GM12878 (cell line): ENCODE measurements around the gene COPS7A.

Source experiments
- ATF7 ChIP-seq: fragments of 450-650 bp; IDR thresholded peaks from 2 replicates; pipeline ENCODE4 v1.6.1; 2016; ENCODE audit warnings: low read depth, mild to moderate bottlenecking
- CTCF ChIP-seq, 3 experiments: IDR thresholded peaks in 2 of 3; conservative IDR thresholded peaks in 1 of 3; 2 replicates each; pipeline ENCODE4 v1.5.1; 2011; ENCODE audit warnings: low read depth in 3 of 3, low read length in 3 of 3, mild to moderate bottlenecking in 3 of 3, control low read depth in 2 of 3, moderate library complexity in 2 of 3, inconsistent platforms in 1 of 3, mixed read lengths in 1 of 3; ENCODE audit not compliant: control insufficient read depth in 2 of 3, insufficient read depth in 1 of 3; ENCODE audit errors: extremely low read depth in 1 of 3
- EP300 ChIP-seq, 2 experiments: fragments of 150-350 bp in 1 of 2; IDR thresholded peaks; 2 replicates each; pipeline ENCODE4 v1.6.1; 2011 to 2012; ENCODE audit warnings: low read depth in 2 of 2, low read length in 2 of 2, borderline replicate concordance in 1 of 2, improper control_type of control experiment in 1 of 2, inconsistent platforms in 1 of 2; ENCODE audit not compliant: control insufficient read depth in 1 of 2
- FOXK2 ChIP-seq: fragments of 450-650 bp; IDR thresholded peaks from 2 replicates; pipeline ENCODE4 v1.6.1; 2017; ENCODE audit warnings: mild to moderate bottlenecking, moderate library complexity
- MTA2 ChIP-seq: fragments of 450-650 bp; IDR thresholded peaks from 2 replicates; pipeline ENCODE4 v1.6.1; 2016; ENCODE audit warnings: low read depth, mild to moderate bottlenecking, moderate library complexity
- POLR2A ChIP-seq: IDR thresholded peaks from 2 replicates; pipeline ENCODE4 v1.6.1; 2011; ENCODE audit warnings: low read depth, mild to moderate bottlenecking, low read length
- SKIL ChIP-seq: fragments of 450-650 bp; IDR thresholded peaks from 2 replicates; pipeline ENCODE4 v1.6.1; 2017; ENCODE audit warnings: mild to moderate bottlenecking, low read depth, inconsistent platforms; ENCODE audit not compliant: poor library complexity, severe bottlenecking
- SREBF1 ChIP-seq: IDR thresholded peaks from 2 replicates; pipeline ENCODE4 v1.6.1; 2012; ENCODE audit warnings: mild to moderate bottlenecking, low read length

- TF ChIP-seq CTCF (IDR thresholded peaks at IDR 0.05 in 2 of 3, conservative IDR thresholded peaks at IDR 0.05 in 1 of 3; ENCODE audit: control insufficient read depth in 2 of 3, extremely low read depth in 1 of 3, insufficient read depth in 1 of 3, low read depth in 3 of 3, low read length in 3 of 3) = no peak
- TF ChIP-seq EP300 (IDR thresholded peaks at IDR 0.05; ENCODE audit: borderline replicate concordance in 1 of 2, control insufficient read depth in 1 of 2, low read depth in 2 of 2, low read length in 2 of 2) = no peak
- TF ChIP-seq MTA2 = no peak
- TF ChIP-seq ATF7 = no peak
- TF ChIP-seq FOXK2 = no peak
- TF ChIP-seq SKIL = no peak
- no peak for TF ChIP-seq POLR2A
- TF ChIP-seq SREBF1 = no peak
Observed at GRCh38 chr12:6708960-6709394, 14.9 kb upstream of the COPS7A start.
